Epithelial cell of proximal tubule (primary cell): ENCODE data around the gene TP73. TPM values are rescaled to one million over a fixed set of nuclear protein-coding genes. Genes with fewer than 3 reads are reported as not detected.
A peak's percentile ranks its signal among the peaks of the same experiment; 100 is the strongest.

Experiments
- DNase-seq: peaks from one replicate; pipeline ENCODE4 v3.0.0-alpha.2; 2011; ENCODE audit warnings: low read depth
- H3K4me3 ChIP-seq: 2 replicates; pipeline ENCODE4 v1.5.1; 2011; ENCODE audit warnings: low read depth, mild to moderate bottlenecking, low read length
- CTCF ChIP-seq: conservative IDR thresholded peaks from 2 replicates; pipeline ENCODE4 v1.5.1; 2012; ENCODE audit warnings: low read depth, mild to moderate bottlenecking, low read length
- total RNA-seq: library from RNA; depleted of rRNA; stranded (reverse); fragments of >200 nt; gene quantifications from 2 replicates; pipeline ENCODE4 v1.2.3, GENCODE V29; 2015

Gene TP73
- total RNA-seq, 1 donor from 2014 or later: not detected

- no peak overlapping the region for H3K4me3 ChIP-seq
- no peak for TF ChIP-seq CTCF
- no peak for DNase-seq
These were observed 40.2 kb upstream of the TP73 start for GRCh38 chr1:3612123-3612522.

- peak; percentile 67 for TF ChIP-seq CTCF
- DNase-seq: no peak
- no peak overlapping the region for H3K4me3 ChIP-seq
These were observed 37.3 kb upstream of the TP73 start for GRCh38 chr1:3614755-3615742.

GRCh38 chr1:3616861-3617260, 35.5 kb upstream of the TP73 start:
- TF ChIP-seq CTCF: no peak
- H3K4me3 ChIP-seq: no peak overlapping the region
- no peak for DNase-seq

GRCh38 chr1:3617806-3618345, 34.4 kb upstream of the TP73 start:
- DNase-seq: no peak

GRCh38 chr1:3618531-3618880, 33.8 kb upstream of the TP73 start:
- H3K4me3 ChIP-seq: no peak overlapping the region
- TF ChIP-seq CTCF: no peak
- DNase-seq: no peak

More at GRCh38 chr1:3617806-3618345, 34.4 kb upstream of the TP73 start:
- no peak overlapping the region for H3K4me3 ChIP-seq
- no peak for TF ChIP-seq CTCF

- TF ChIP-seq CTCF: peak; percentile 82
- no peak for DNase-seq
- no peak overlapping the region for H3K4me3 ChIP-seq
These were observed 33.2 kb upstream of the TP73 start for GRCh38 chr1:3618881-3619671.
